Bronchial epithelial cell (primary cell): ENCODE measurements around the gene MAP2K4. TPM values are rescaled to one million over a fixed set of nuclear protein-coding genes. Genes with fewer than 3 reads are reported as not detected.

ENCODE experiments used
- DNase-seq: peaks from one replicate; pipeline ENCODE4 v3.0.0-alpha.2; 2010; ENCODE audit warnings: low read depth
- FAIRE-seq: peaks from 2 replicates; lab custom pipeline; 2011; peaks lifted over from hg19 to GRCh38; lab: Jason Lieb, UNC
- H3K27me3 ChIP-seq: 2 replicates; pipeline ENCODE4 v1.5.1; 2011; ENCODE audit warnings: low read length; ENCODE audit not compliant: control insufficient read depth, insufficient read depth
- H3K36me3 ChIP-seq: 2 replicates; pipeline ENCODE4 v1.5.1; 2011; ENCODE audit warnings: low read length; ENCODE audit not compliant: control insufficient read depth, insufficient read depth
- H3K4me3 ChIP-seq: 2 replicates; pipeline ENCODE4 v1.5.1; 2011; ENCODE audit warnings: mild to moderate bottlenecking, low read depth, low read length, control low read depth
- total RNA-seq: library from RNA; depleted of rRNA; stranded (reverse); fragments of >200 nt; gene quantifications from 2 replicates; pipeline ENCODE4 v1.2.1, GENCODE V29; 2014
- TF ChIP-seq, protein P1 (sequence below): IDR thresholded peaks from 2 replicates; pipeline ENCODE4 v1.5.1; 2011; ENCODE audit warnings: mild to moderate bottlenecking, moderate library complexity, low read length, control low read depth, inconsistent platforms; ENCODE audit not compliant: insufficient read depth, severe bottlenecking

MAP2K4 gene
- total RNA-seq, 1 donor from 2014 or later: 27.9 TPM

DNA sequence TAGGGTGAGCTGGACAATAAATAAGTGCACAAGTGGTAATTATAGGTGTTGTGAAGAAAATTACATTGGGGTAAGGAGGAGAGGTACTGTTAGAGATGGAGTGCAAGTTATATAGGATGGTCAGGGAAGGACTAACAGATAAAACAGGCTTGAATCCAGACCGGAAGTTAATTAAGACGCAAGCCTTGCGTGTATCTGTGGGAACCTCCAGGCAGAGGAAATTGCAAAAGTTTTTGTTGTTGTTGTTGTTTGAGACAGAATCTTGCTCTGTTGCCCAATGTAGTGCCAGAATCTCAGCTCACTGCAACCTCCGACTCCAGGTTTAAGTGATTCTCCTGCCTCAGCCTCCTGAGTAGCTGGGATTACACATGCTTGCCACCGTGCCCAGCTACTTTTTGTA lies 21.0 kb upstream of the MAP2K4 start:
- FAIRE-seq: no peak
- TF ChIP-seq, protein P1, sequence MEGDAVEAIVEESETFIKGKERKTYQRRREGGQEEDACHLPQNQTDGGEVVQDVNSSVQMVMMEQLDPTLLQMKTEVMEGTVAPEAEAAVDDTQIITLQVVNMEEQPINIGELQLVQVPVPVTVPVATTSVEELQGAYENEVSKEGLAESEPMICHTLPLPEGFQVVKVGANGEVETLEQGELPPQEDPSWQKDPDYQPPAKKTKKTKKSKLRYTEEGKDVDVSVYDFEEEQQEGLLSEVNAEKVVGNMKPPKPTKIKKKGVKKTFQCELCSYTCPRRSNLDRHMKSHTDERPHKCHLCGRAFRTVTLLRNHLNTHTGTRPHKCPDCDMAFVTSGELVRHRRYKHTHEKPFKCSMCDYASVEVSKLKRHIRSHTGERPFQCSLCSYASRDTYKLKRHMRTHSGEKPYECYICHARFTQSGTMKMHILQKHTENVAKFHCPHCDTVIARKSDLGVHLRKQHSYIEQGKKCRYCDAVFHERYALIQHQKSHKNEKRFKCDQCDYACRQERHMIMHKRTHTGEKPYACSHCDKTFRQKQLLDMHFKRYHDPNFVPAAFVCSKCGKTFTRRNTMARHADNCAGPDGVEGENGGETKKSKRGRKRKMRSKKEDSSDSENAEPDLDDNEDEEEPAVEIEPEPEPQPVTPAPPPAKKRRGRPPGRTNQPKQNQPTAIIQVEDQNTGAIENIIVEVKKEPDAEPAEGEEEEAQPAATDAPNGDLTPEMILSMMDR: no peak
- H3K4me3 ChIP-seq: no peak overlapping the region
- H3K27me3 ChIP-seq: no peaks in the 10 kb centered on the region
- DNase-seq: no peak
- H3K36me3 ChIP-seq: no peaks in the 10 kb centered on the region

DNA sequence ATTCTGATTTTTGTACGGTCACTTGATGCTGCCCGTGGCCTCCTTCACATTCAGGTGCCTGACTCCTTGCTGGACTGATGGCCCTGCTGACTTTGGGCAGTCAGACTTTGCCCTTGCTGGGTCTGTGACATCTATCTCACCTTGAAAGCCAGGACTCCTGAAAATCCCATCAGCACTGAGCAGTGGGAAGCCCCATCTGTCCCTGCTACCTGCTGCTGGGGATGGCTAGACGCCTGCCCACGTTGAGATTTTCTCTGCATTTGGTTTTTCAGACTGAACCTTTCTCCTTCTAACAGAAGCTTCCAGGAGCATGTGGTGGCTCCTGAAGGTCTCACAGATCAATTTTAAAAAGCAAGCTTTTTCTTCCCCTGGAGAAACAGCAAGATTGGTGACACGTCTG lies 13.2 kb upstream of the MAP2K4 start:
- TF ChIP-seq, protein P1: no peak
- Histone ChIP-seq H3K36me3 (no peaks in the 10 kb centered on the region), H3K27me3 (peaks cover 3% of the 10 kb centered on the region), H3K4me3 (no peak overlapping the region)
- FAIRE-seq (no peak), DNase-seq (no peak)

DNA sequence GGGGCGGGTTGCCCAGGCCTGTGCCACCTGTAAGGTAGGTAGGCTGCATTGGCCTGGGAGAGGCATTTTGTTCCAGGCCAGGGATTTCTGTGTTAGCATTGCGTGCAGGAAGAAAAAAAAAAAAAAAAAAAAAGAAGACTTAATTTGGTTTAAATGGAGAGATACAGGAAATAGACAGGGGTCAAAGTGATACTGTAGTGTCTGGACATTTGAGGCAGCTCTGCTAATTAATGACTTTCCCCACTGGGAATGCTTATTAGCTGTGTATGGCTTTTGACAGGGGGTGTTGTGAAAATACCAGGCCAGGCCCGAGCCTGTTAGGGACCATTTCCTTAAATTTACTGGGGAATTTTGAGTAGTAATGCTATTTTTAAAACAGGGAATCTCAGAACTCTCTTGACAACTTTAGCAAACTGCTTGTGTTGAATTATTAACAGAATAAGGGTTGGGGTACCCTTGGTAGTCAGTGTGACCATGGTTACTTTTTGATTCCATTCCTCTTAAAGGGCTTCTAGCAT lies 1.0 kb downstream of the MAP2K4 start:
- Histone ChIP-seq H3K4me3 (peak overlapping the region; percentile 67), H3K36me3 (no peaks in the 10 kb centered on the region), H3K27me3 (no peaks in the 10 kb centered on the region)
- no peak for DNase-seq
- TF ChIP-seq, protein P1: no peak
- no peak for FAIRE-seq

DNA sequence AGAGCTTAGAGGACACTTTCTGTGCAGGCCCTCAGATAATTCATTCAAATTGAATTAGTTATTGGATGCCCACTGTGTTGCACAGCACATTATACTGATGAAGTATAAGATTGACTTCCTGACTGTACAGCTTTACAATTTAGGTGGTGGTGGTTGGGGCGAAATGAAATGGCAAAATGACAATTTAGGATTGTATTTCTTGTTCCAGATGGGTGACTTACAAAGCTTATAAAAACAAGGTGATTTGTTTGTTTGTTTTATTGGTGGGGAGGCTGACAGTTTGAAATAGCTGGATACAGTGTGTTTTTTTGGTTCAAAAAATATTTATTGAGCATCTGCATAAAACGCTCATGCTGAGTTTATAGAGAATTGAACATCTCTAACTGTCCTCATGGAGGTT lies 1.6 kb downstream of the MAP2K4 start:
- TF ChIP-seq, protein P1: no peak
- no peak for FAIRE-seq
- DNase-seq: no peak
- Histone ChIP-seq H3K27me3 (no peaks in the 10 kb centered on the region), H3K36me3 (no peaks in the 10 kb centered on the region), H3K4me3 (no peak overlapping the region)

DNA sequence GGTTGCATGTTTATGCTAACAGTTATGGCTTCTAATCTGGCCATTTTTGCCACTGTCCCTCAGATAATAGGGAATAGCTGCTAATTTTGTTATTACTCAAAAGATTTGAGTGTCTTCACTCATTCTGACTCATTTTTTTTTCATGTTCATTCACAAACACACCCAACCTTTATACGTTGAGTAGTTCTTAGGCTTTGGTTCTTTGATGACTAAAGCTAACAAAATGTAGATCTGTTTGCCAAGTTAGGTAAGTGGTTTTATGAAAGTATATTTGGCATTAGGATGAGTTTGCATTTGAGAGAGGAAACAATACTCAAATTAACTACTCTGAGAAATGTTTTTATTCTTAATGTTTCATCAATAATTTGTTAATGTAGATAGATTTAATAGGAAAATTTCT lies 3.6 kb downstream of the MAP2K4 start:
- no peak overlapping the region for H3K4me3 ChIP-seq
- DNase-seq (peak; percentile 97), FAIRE-seq (no peak)
- TF ChIP-seq, protein P1: no peak
- no peaks in the 10 kb centered on the region for H3K27me3 ChIP-seq
- no peaks in the 10 kb centered on the region for H3K36me3 ChIP-seq

DNA sequence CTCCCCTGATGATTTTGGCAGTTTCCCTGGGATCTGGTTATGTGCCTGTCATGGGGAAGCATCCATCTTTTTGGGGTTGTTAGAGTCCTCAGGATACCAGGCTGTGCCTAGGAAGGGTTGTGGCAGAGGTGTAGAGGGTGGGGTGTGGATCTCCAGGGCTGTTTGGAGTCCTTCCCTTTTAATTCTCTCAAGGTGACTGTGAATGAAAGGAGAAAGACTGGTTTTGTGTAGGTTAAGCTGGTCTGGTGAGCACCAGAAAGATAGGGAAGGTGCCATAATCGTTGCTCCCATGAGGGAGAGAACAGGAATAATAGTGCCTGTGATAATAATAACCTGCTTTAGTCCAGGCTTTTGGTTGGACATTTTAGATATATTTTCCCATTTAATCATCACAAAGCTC lies 7.0 kb downstream of the MAP2K4 start:
- no peaks in the 10 kb centered on the region for H3K36me3 ChIP-seq
- DNase-seq: no peak
- H3K4me3 ChIP-seq: no peak overlapping the region
- H3K27me3 ChIP-seq: no peaks in the 10 kb centered on the region
- peak; percentile 28 for FAIRE-seq
- TF ChIP-seq, protein P1: no peak
